HG03175 (cell line): ENCODE measurements around the gene ACTL8.

ENCODE experiments used
- ATAC-seq: cut with Tn5 transposase; IDR thresholded peaks from one replicate; pipeline ENCODE4 v1.9.1; 2021; ENCODE audit warnings: mild to moderate bottlenecking, moderate library complexity; ENCODE audit not compliant: unreplicated experiment

Gene ACTL8, protein sequence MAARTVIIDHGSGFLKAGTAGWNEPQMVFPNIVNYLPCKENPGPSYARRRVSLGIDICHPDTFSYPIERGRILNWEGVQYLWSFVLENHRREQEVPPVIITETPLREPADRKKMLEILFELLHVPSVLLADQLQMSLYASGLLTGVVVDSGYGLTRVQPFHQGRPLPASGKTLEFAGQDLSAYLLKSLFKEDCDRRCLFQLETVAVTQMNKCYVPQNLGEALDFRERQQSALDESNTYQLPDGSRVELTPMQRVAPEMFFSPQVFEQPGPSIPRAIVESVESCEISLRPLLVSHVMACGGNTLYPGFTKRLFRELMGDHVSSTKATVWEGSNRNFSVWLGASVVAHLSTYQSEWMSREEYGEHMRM

GRCh38 chr1:17755120-17755519 lies at the start of gene ACTL8:
Gene ACTL8 (plus strand): TSS chr1:17755333. CDS start chr1:17823009, 67,676 bp downstream.
- ATAC-seq = no peak

DNA sequence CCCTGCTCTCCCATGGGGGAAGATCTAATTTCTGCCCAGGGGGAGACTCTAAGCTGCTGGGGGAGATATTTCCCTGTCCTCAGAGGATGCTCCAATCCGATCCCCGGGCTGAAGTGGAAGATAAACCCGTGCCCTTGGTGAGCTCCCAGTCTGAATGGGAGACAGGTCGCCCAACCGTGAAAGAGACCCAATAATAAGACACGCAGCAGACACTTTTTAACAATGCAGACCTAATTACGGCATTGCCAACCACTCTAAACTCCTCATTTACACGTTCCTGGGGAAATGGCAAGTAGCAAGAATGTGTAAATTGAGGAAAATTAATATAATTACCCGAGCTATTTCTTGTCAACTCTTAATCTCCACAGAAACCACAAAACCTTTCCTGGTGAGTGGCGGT lies 48.7 kb upstream of the ACTL8 start:
- ATAC-seq = no peak

DNA sequence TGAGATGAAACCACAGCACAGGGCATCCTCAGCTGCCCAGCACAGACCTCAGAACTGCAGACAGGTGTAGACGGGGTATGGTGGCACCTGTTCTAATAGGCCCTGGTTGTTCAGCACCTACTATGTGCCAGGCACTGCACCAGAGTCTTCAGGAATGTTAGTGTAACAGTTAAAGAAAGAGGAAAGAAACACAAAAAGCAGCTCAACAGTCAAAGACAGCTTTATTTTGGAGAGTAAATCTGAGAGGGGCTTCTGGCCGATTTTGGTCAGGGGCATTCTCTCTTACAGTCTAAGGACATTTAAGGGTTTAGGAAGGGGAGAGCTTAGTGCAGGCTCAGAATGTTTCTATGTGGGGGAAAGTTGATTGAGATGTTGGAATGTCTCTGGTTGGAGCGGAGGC lies 45.2 kb upstream of the ACTL8 start:
- no peak for ATAC-seq

GRCh38 chr1:17710889-17711576 lies 44.1 kb upstream of the ACTL8 start:
- no peak for ATAC-seq

DNA sequence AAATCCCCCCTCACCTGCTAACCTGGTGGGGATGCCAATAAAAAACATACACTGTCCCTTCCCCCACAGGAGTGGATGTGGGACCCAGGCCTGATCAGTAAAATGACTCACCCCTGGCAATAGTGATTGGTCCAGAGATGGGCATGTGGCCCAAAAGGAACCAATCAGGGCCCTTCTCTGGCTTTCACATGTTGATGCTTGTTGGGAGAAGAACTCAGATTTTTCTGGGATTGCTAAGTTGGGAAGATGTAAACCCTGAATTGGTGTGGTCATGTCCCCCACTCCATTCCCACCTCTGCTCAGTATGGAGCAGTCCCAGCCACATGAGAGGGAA lies 43.6 kb upstream of the ACTL8 start:
- ATAC-seq = no peak

DNA sequence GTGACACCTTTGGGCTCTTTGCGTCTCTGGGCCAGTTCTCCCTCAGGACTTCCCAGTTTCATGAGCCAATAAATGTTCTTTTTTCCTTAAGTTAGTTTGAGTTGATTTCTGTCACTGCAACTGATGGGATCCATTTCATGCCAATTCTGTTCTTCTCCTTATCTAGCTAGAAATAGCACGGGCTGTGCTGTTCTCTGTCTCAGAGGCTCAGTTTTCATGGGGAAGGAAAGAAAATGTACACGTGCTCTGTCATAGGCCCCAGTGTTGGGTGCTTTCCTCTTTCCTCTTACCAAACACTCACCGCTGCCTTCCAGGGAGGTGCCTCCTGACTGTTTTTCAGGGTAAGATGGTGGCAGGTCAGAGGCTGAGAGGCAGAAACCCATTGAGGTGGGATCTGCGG lies 43.2 kb upstream of the ACTL8 start:
- ATAC-seq = no peak

DNA sequence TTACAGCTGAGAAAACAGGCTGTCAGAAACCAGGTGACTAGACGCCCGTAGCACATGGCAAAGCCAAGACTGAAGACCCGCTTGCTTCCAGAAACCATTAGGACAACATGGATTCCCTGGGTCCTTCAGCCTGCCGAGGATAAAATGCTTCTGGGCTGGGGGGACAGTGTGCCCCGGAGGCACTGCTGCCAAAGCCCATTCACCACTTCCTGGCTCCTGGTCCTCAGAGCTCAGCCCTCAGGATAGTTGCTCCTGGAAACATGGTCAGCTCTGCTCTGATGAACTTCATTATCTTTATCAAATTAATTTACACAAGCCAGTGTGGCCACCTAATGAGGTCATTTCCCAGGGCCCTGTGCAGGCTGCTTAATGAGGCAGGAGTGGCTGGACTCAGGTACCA lies 41.1 kb upstream of the ACTL8 start:
- no peak for ATAC-seq

GRCh38 chr1:17717594-17718535 lies 37.3 kb upstream of the ACTL8 start:
- no peak for ATAC-seq

DNA sequence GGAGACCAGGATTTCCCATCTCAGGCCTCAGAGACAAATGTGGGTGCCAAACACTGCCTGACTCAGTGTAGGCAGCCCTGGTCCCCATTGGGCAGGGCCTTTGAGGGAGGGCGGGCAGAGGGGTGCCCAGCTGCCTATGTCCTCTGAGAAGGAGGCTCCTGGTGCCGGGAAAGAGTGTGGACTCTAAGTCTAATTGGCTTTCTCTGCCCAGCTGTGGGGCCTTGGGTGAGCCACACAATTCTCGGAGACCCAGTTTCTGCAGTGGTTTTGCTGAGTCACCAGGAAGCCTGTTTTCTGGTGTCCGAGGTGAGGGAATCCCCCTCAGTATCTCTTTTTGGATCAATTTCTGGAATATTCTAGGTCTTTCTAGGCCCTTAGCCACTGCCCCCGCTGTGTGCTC lies 35.3 kb upstream of the ACTL8 start:
- no peak for ATAC-seq

DNA sequence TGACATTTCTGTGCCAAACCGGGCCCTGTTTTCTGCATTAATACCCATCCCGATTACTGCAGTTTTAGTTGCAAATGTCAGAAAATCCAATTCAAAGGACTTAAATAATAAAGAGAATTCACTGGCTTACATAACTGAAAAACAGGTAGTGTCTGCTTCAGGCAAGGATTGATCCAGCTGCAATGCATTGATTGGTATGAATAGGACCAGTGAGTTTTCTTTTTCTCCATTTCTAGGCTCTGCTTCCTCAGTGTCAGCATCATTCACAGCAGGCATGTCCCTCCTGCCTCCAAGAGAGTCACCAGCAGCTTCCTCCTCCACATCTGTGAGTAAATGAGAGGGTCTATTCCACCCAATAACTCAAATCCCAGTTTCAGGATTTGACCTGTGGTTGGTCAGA lies 33.7 kb upstream of the ACTL8 start:
- ATAC-seq = no peak

DNA sequence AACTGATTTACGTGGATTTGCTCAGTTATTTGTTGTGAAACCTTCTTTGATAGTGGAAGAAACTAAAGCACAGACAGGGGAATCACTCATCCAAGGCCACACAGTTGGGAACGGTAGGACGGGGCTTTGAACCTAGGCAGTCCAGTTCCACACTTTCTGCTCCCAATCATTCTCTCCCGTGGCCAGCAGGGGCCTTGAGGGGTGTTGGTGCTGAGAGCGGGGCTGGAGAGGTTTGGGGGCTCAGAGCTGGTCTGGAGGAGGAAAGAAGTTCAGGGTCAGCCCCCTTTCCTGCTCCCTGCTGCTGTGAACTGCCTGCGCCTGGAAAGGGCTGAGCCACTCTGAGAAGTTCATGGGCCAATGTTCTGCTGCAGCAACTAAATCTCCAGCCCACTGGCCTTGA lies 31.4 kb upstream of the ACTL8 start:
- no peak for ATAC-seq

DNA sequence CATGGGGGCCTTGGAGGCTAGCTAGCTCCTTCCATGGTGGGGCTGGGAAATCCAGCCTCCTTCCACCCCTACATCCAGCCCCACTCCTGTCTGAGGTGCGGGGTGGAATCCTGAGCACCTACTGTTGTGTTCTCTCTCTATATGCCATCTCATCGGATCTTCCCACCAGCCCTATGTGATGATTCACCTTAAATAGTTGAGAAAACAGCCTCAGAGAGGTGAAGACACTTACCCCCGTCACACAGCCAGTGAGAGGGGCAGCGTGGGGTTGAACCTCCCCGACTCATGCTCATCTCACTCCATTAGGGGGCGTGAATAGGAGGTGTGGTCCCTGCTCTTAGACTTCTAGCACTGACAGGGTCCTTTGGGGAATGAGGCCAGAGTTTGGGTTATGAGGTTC lies 31.0 kb upstream of the ACTL8 start:
- ATAC-seq = no peak

- no peak for ATAC-seq
Observed at GRCh38 chr1:17725084-17725719, 29.9 kb upstream of the ACTL8 start.

DNA sequence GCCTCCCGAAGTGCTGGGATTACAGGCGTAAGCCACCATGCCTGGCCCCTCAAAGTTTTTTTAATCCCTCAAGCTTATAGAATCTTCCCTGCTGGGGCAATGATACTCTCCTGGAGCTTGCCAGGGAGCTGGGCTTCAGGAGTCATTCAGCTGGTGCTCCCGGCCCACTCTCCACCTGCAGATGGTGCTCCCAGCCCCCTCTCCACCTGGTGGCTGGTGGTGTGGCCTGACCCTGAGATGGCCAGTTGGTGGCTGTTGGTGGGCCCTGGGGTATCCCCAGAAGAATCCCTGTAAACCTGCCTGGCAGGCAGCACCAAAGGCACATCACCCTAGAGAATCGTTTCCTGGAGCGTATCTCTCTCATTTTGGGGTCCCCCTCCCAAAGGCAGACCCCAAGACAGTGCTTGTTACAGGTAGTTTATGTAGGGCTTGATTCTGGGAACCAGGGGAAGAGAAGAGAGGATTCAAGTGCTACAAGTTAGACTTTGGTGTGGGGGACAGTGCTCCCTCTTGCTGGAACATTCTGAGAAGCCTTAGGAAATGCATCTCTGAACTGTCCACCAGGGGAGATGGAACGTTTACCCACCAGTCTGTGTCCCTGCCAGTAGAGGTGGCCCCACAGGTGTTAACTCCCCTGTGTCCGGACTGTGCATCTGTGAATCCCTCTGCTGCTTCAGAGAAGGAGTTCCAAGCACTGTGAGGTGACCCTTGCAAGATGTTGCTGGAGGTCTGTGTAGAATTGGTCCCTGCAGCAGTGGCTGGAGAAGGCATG lies 29.1 kb upstream of the ACTL8 start:
- ATAC-seq = no peak

GRCh38 chr1:17728123-17728712 lies 26.9 kb upstream of the ACTL8 start:
- ATAC-seq = no peak

- no peak for ATAC-seq
Observed at GRCh38 chr1:17729248-17729647, 25.9 kb upstream of the ACTL8 start.

DNA sequence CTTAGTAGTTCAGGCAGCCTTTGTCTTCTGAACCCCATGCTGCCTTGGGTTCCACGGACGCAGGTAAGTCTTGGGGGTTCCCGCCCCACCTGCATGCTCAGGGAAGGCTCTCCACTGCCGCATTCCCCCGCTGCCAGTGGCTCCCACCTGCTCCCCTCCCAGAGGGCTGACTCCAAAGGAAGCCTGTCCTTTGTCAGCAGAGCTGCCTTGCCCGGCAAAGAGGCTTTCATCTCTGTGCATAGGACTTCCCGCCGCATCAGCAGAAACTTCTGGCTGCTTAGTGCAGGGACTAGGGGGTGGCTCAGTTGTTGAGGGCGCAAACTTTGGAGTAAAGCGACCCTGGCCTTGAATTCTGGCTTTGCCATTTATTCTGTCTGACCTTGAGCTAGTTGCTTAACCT lies 25.2 kb upstream of the ACTL8 start:
- no peak for ATAC-seq

GRCh38 chr1:17731460-17731859 lies 23.7 kb upstream of the ACTL8 start:
- no peak for ATAC-seq

- ATAC-seq = no peak
Observed at GRCh38 chr1:17732475-17732874, 22.7 kb upstream of the ACTL8 start.

DNA sequence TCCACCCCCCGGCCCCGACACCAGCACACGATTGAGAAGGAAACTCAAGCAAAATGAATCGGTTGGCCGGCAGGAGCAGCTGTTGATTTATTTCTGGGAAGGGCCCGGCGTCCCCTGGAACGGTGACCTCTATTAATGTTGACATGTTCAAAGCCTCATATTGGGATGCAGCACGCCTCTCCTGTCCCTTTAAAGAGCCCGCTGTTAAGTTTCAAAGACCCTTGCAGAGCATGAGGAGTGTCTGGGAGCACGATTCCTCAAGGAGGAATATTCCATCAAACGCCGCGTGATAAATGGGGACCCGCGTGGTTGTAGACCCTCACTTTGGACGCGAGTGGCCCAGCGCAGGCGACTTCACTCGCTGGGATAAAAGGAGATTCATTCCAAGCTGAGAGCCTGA lies 21.5 kb upstream of the ACTL8 start:
- no peak for ATAC-seq
